GM12878 (cell line): Measurements from ENCODE around the gene PAK5. TPM values are rescaled to one million over a fixed set of nuclear protein-coding genes. Genes with fewer than 3 reads are reported as not detected.

Experiments used
- ATAC-seq: fragments of 200-7000 bp; cut with Tn5 transposase; 3 replicates; pipeline ENCODE4 v1.9.1; 2020; ENCODE audit warnings: mild to moderate bottlenecking, moderate library complexity
- BruUV-seq: library from RNA; stranded (reverse); fragments of 400-500 nt; replicated peaks from 2 replicates; lab custom pipeline; 2021; lab: Mats Ljungman, UMichigan
- CTCF ChIA-PET: fragments of 300-600 bp; sonication (Branson Sonifier 250); formaldehyde crosslinking; extraction: SDS; loops from one replicate; lab custom pipeline; 2021; ENCODE audit warnings: inconsistent platforms; lab: Yijun Ruan, JAX
- POLR2A ChIA-PET: fragments of 350-600 bp; formaldehyde crosslinking; extraction: SDS; loops from one replicate; lab custom pipeline; 2021; ENCODE audit warnings: inconsistent platforms; lab: Charles Lee
- RAD21 ChIA-PET: fragments of 300-600 bp; sonication (Branson Sonifier 250); formaldehyde crosslinking; loops from one replicate; lab custom pipeline; 2023; ENCODE audit warnings: antibody characterized with exemption; ENCODE audit not compliant: unreplicated experiment; lab: Charles Lee
- SMC1A ChIA-PET: fragments of 300-600 bp; sonication (Branson Sonifier 250); formaldehyde crosslinking; loops from one replicate; lab custom pipeline; 2023; ENCODE audit not compliant: unreplicated experiment, uncharacterized antibody; lab: Charles Lee
- DNase-seq: peaks from one replicate; pipeline ENCODE4 v3.0.0-alpha.2; 2011; ENCODE audit warnings: low read depth, low spot score
- FAIRE-seq: peaks from 3 replicates; lab custom pipeline; 2011; peaks lifted over from hg19 to GRCh38; lab: Jason Lieb, UNC
- H2AFZ ChIP-seq: 2 replicates; pipeline ENCODE4 v1.6.0; 2011; ENCODE audit warnings: low read depth, low read length, control low read depth; ENCODE audit not compliant: control insufficient read depth
- H3K27ac ChIP-seq: 2 replicates; pipeline ENCODE4 v1.5.1; 2011; ENCODE audit warnings: control low read depth; ENCODE audit not compliant: control insufficient read depth, insufficient read depth
- H3K27me3 ChIP-seq, 2 experiments: replicated peaks in 1 of 2; 2 replicates each; pipeline versions ENCODE4 v1.6.0 to v1.6.1; 2011; ENCODE audit warnings: low read length in 1 of 2; ENCODE audit not compliant: control insufficient read depth in 2 of 2, insufficient read depth in 2 of 2
- H3K36me3 ChIP-seq, 2 experiments: 2 replicates each; pipeline ENCODE4 v1.5.1; 2011; ENCODE audit warnings: low read length in 1 of 2; ENCODE audit not compliant: control insufficient read depth in 2 of 2, insufficient read depth in 2 of 2
- H3K4me1 ChIP-seq: 2 replicates; pipeline ENCODE4 v1.6.1; 2011; ENCODE audit warnings: mild to moderate bottlenecking, low read length, moderate library complexity, mixed read lengths; ENCODE audit not compliant: control insufficient read depth, insufficient read depth
- H3K4me2 ChIP-seq: 2 replicates; pipeline ENCODE4 v1.6.0; 2011; ENCODE audit warnings: control low read depth; ENCODE audit not compliant: control insufficient read depth, insufficient read depth
- H3K4me3 ChIP-seq: fragments of 200-600 bp; sonication (generic); 2 replicates; pipeline ENCODE4 v1.5.1; 2016
- H3K79me2 ChIP-seq: 2 replicates; pipeline ENCODE4 v1.6.0; 2011; ENCODE audit warnings: low read length; ENCODE audit not compliant: control insufficient read depth, insufficient read depth
- H3K9ac ChIP-seq: 2 replicates; pipeline ENCODE4 v1.8.0; 2011; ENCODE audit warnings: low read length, control low read depth, mixed read lengths; ENCODE audit not compliant: control insufficient read depth, insufficient read depth
- H3K9me3 ChIP-seq: replicated peaks from 3 replicates; pipeline ENCODE4 v1.5.1; 2011; ENCODE audit warnings: mild to moderate bottlenecking, low read length; ENCODE audit not compliant: control insufficient read depth, insufficient read depth
- H4K20me1 ChIP-seq: 2 replicates; pipeline ENCODE4 v1.6.0; 2011; ENCODE audit not compliant: control insufficient read depth, insufficient read depth
- BCL11A ChIP-seq: IDR thresholded peaks from 2 replicates; pipeline ENCODE4 v1.6.1; 2011; ENCODE audit warnings: low read depth, low read length
- CHD2 ChIP-seq: IDR thresholded peaks from 2 replicates; pipeline ENCODE4 v1.6.1; 2011; ENCODE audit warnings: low read depth, low read length, improper control_type of control experiment, borderline replicate concordance
- E2F4 ChIP-seq: IDR thresholded peaks from 2 replicates; pipeline ENCODE4 v1.6.1; 2012; ENCODE audit warnings: low read depth, low read length, improper control_type of control experiment
- EZH2 ChIP-seq: IDR thresholded peaks from 2 replicates; pipeline ENCODE4 v1.6.1; 2012; ENCODE audit warnings: low read depth, mild to moderate bottlenecking, control low read depth, inconsistent platforms, low read length, borderline replicate concordance; ENCODE audit not compliant: control insufficient read depth
- MEF2A ChIP-seq: IDR thresholded peaks from 2 replicates; pipeline ENCODE4 v1.6.1; 2011; ENCODE audit warnings: low read depth, mild to moderate bottlenecking, low read length, moderate library complexity; ENCODE audit not compliant: insufficient read depth
- MTA2 ChIP-seq: fragments of 450-650 bp; IDR thresholded peaks from 2 replicates; pipeline ENCODE4 v1.6.1; 2016; ENCODE audit warnings: low read depth, mild to moderate bottlenecking, moderate library complexity
- PML ChIP-seq: IDR thresholded peaks from 2 replicates; pipeline ENCODE4 v1.6.1; 2012; ENCODE audit warnings: low read length, inconsistent platforms
- RELB ChIP-seq: fragments of 450-650 bp; IDR thresholded peaks from 2 replicates; pipeline ENCODE4 v1.6.1; 2017; ENCODE audit warnings: low read depth, mild to moderate bottlenecking, moderate library complexity
- SIX5 ChIP-seq: IDR thresholded peaks from 2 replicates; pipeline ENCODE4 v1.6.1; 2011; ENCODE audit warnings: mild to moderate bottlenecking, low read depth, low read length, moderate library complexity; ENCODE audit not compliant: severe bottlenecking
- SMAD5 ChIP-seq: IDR thresholded peaks from 2 replicates; pipeline ENCODE4 v1.6.1; 2016; ENCODE audit warnings: antibody characterized with exemption, low read depth
- ZNF622 ChIP-seq: fragments of 450-650 bp; IDR thresholded peaks from 2 replicates; pipeline ENCODE4 v1.6.1; 2017; ENCODE audit warnings: mild to moderate bottlenecking, inconsistent platforms
- WGBS: methylation state at CpG from one replicate; pipeline ENCODE4 v1.1.6; 2016; ENCODE audit warnings: low lambda C conversion rate; ENCODE audit not compliant: insufficient replicate concordance, insufficient coverage; ENCODE audit errors: missing lambda C conversion rate; 5-methylcytosine and 5-hydroxymethylcytosine counted together
- in situ Hi-C: fragments of 300-500 bp; cut with MboI; formaldehyde crosslinking; loops from 9 replicates; pipeline ENCODE4 v1.14.3; 2018; ENCODE audit warnings: mixed read lengths
- intact Hi-C: fragments of 100-400 bp; cut with micrococcal nuclease; formaldehyde crosslinking; loops from one replicate; pipeline ENCODE4 v1.14.2; 2022; ENCODE audit not compliant: unreplicated experiment
- polyA plus RNA-seq, 11 experiments: library from polyadenylated mRNA; depleted of rRNA in 4 of 11; unstranded in 6 of 11; stranded (reverse) in 5 of 11; fragments of >200 nt; fragmentation: Nextera tagmentation in 4 of 11; fragmentation: Illumina TruSeq in 1 of 11; extraction: Ambion mirVana in 4 of 11; extraction: Trizol in 1 of 11; gene quantifications; 1 replicate in 1 of 11; 2 replicates in 10 of 11; pipeline versions ENCODE4 v1.2.1 to v1.2.3, GENCODE V29; 2011 to 2016; ENCODE audit warnings: inconsistent platforms in 2 of 11, missing spikeins in 2 of 11, low read depth in 1 of 11
- total RNA-seq, 4 experiments: library from RNA; depleted of rRNA in 3 of 4; stranded (reverse); fragments of >200 nt in 3 of 4; fragmentation: Illumina TruSeq in 1 of 4; extraction: Trizol in 1 of 4; gene quantifications; 2 replicates each; pipeline versions ENCODE4 v1.2.1 to v1.2.3, GENCODE V29; 2013 to 2021

Gene PAK5
- total and polyA plus RNA-seq, 10 of the 15 experiments (the other 5 are each of a cell fraction or from before 2014, with no cell fraction given) = not detected

DNA sequence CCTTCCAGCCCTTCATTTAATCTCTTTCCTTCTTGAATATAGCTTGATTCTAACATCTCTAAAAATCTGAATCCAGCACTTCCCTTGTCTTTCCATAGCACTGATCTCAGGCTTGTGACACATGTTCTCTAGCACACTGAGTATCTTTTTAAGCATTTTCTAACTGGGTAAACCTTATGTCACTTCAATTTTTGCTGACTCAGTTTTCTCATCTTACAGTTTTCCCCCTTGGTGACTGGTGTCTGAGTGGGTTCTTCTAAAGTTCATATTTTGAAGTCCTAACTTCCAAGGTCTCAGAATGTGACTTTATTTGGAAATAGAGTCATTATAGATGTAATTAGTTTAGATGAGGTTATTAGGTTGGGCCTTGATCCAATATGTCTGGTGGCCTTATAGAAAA, 153.9 kb downstream of the PAK5 start (continued):
- TF ChIP-seq RELB (no peak), EZH2 (no peak), CHD2 (no peak), E2F4 (no peak), MTA2 (no peak), BCL11A (no peak)

DNA sequence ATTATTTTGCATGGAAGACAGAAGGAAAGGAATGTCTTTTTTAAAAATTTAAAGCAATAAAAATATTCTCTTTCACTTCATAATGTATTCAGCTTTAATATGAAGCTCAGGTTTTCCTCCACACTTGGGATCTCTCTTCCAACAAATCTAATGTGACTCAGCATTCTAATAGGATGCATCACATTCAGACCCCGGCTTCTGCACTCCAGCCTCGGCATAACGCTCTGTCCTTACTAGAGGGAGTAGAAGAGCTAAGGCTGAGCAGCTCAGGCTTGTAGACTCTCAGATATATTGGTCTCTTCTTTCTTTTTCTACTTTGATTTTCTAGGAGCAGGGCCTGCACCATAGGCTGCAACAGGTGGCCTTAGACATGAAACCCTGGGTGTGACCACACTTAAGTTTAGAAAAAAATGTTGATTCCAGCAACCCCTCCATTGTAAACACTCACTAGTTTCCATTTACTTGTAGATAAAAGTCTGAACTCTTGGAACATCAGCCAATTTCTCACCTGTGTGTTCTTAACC, 161.7 kb downstream of the PAK5 start:
- Histone ChIP-seq H3K27ac (no peak overlapping the region), H3K4me2 (no peak overlapping the region), H3K4me3 (no peak overlapping the region), H3K27me3 (no peaks in the 10 kb centered on the region), H2AFZ (no peak overlapping the region)
- 0% methylated on average over 3 of the region's 3 CpGs for WGBS
- intact Hi-C loops = no loop called here
- TF ChIP-seq MEF2A (no peak), ZNF622 (no peak), PML (no peak), SIX5 (no peak), SMAD5 (no peak)
- TF ChIP-seq, all 136 proteins: peak for 0
- Histone ChIP-seq H3K9ac (no peak overlapping the region), H3K36me3 (no peaks in the 10 kb centered on the region), H3K4me1 (no peaks in the 10 kb centered on the region), H3K9me3 (no peaks in the 10 kb centered on the region), H4K20me1 (no peaks in the 10 kb centered on the region), H3K79me2 (no peaks in the 10 kb centered on the region)
- SMC1A ChIA-PET = no interaction called here
- in situ Hi-C loops = no loop called here
- POLR2A ChIA-PET = no interaction called here
- no peak for FAIRE-seq
- no peak for ATAC-seq
- RAD21 ChIA-PET = no interaction called here
- no peak for DNase-seq
- CTCF ChIA-PET = no interaction called here
- BruUV-seq = no TSS peak
